SK-N-SH (cell line): ENCODE results near the gene DIAPH2. TPM values are rescaled to one million over a fixed set of nuclear protein-coding genes. Genes with fewer than 3 reads are reported as not detected.

ENCODE experiments used
- CTCF ChIA-PET: fragments of 300-600, 350-600 bp; formaldehyde crosslinking; extraction: SDS; loops from one replicate; lab custom pipeline; 2021; lab: Yijun Ruan, JAX
- POLR2A ChIA-PET: fragments of 350-600 bp; sonication (Branson Sonifier 250); formaldehyde crosslinking; extraction: SDS; loops from one replicate; lab custom pipeline; 2020; ENCODE audit warnings: antibody characterized with exemption, inconsistent platforms; lab: Yijun Ruan, JAX
- DNase-seq: peaks from one replicate; pipeline ENCODE4 v3.0.0; 2012
- H2AFZ ChIP-seq: fragments of 200-600 bp; sonication (generic); 2 replicates; pipeline ENCODE4 v1.8.1; 2016; ENCODE audit warnings: antibody characterized with exemption, mild to moderate bottlenecking, low read depth
- H3F3A ChIP-seq: fragments of 200-600 bp; sonication (generic); replicated peaks from 2 replicates; pipeline ENCODE3; 2016; ENCODE audit warnings: antibody characterized with exemption, mild to moderate bottlenecking; ENCODE audit not compliant: insufficient read depth
- H3K27ac ChIP-seq, 2 experiments: fragments of 200-500 bp in 1 of 2; fragments of 200-600 bp in 1 of 2; sonication (Bioruptor generic) in 1 of 2; sonication (generic), shearing (Covaris generic) in 1 of 2; 2 replicates each; pipeline versions ENCODE4 v1.5.1 to v1.6.1; 2014 to 2016; ENCODE audit warnings: low read depth in 2 of 2, inconsistent platforms in 1 of 2, low read length in 1 of 2, mild to moderate bottlenecking in 1 of 2, mixed read lengths in 1 of 2
- H3K27me3 ChIP-seq: fragments of 200-600 bp; sonication (generic), shearing (Covaris generic); 2 replicates; pipeline ENCODE4 v1.6.1; 2016; ENCODE audit warnings: mixed run types; ENCODE audit not compliant: insufficient read depth
- H3K36me3 ChIP-seq, 2 experiments: fragments of 200-500 bp in 1 of 2; fragments of 200-600 bp in 1 of 2; sonication (Bioruptor generic) in 1 of 2; sonication (generic) in 1 of 2; replicated peaks in 1 of 2; 2 replicates each; pipeline versions ENCODE3 to v1.5.1; 2014 to 2016; ENCODE audit warnings: low read length in 1 of 2, mild to moderate bottlenecking in 1 of 2; ENCODE audit not compliant: insufficient read depth in 2 of 2, control insufficient read depth in 1 of 2
- H3K4me1 ChIP-seq, 2 experiments: fragments of 200-500 bp in 1 of 2; fragments of 200-600 bp in 1 of 2; sonication (Bioruptor generic) in 1 of 2; sonication (generic), shearing (Covaris generic) in 1 of 2; 2 replicates each; pipeline versions ENCODE4 v1.5.1 to v1.6.1; 2014 to 2016; ENCODE audit warnings: low read depth in 1 of 2, low read length in 1 of 2, mixed run types in 1 of 2; ENCODE audit not compliant: insufficient read depth in 2 of 2, control insufficient read depth in 1 of 2
- H3K4me2 ChIP-seq: fragments of 200-600 bp; sonication (generic), shearing (Covaris generic); 2 replicates; pipeline ENCODE4 v1.6.1; 2017; ENCODE audit warnings: mixed run types
- H3K4me3 ChIP-seq, 2 experiments: fragments of 200-500 bp in 1 of 2; fragments of 200-600 bp in 1 of 2; sonication (Bioruptor generic) in 1 of 2; sonication (generic), shearing (Covaris generic) in 1 of 2; 2 replicates each; pipeline versions ENCODE4 v1.5.1 to v1.8.1; 2014 to 2016; ENCODE audit warnings: low read depth in 2 of 2, inconsistent platforms in 1 of 2, low read length in 1 of 2, mild to moderate bottlenecking in 1 of 2, mixed read lengths in 1 of 2, moderate library complexity in 1 of 2
- H3K79me2 ChIP-seq: fragments of 200-600 bp; sonication (generic); 2 replicates; pipeline ENCODE4 v1.8.1; 2017; ENCODE audit warnings: mild to moderate bottlenecking; ENCODE audit not compliant: insufficient read depth
- H3K9ac ChIP-seq: fragments of 200-600 bp; sonication (generic); 2 replicates; pipeline ENCODE4 v1.6.1; 2017; ENCODE audit warnings: mixed run types
- H3K9me2 ChIP-seq: fragments of 200-600 bp; sonication (generic); 2 replicates; pipeline ENCODE4 v1.6.1; 2017; ENCODE audit warnings: mixed run types
- H3K9me3 ChIP-seq: fragments of 200-600 bp; sonication (generic); 2 replicates; pipeline ENCODE4 v1.6.1; 2017; ENCODE audit warnings: mixed run types, mild to moderate bottlenecking, moderate library complexity
- H4K20me1 ChIP-seq: fragments of 200-600 bp; sonication (generic); 2 replicates; pipeline ENCODE4 v1.6.1; 2017; ENCODE audit warnings: mild to moderate bottlenecking, mixed run types; ENCODE audit not compliant: insufficient read depth
- FOSL2 ChIP-seq: IDR thresholded peaks from 2 replicates; pipeline ENCODE4 v1.4.0; 2012; ENCODE audit warnings: low read depth, mild to moderate bottlenecking, moderate library complexity, borderline replicate concordance
- FOXJ3 ChIP-seq: sonication (generic); formaldehyde crosslinking; IDR thresholded peaks from 2 replicates; pipeline ENCODE4 v1.5.1; 2020; ENCODE audit warnings: mild to moderate bottlenecking, missing genetic modification reagents
- GABPA ChIP-seq: IDR thresholded peaks from 2 replicates; pipeline ENCODE4 v1.4.0; 2012; ENCODE audit warnings: low read depth, mild to moderate bottlenecking
- GATA2 ChIP-seq: sonication (generic); formaldehyde crosslinking; IDR thresholded peaks from 2 replicates; pipeline ENCODE4 v1.5.0; 2020; ENCODE audit warnings: mild to moderate bottlenecking, missing genetic modification reagents
- MEF2A ChIP-seq: IDR thresholded peaks from 2 replicates; pipeline ENCODE4 v1.4.0; 2012; ENCODE audit warnings: low read depth, borderline replicate concordance
- MXI1 ChIP-seq: IDR thresholded peaks from 2 replicates; pipeline ENCODE4 v1.6.1; 2012; ENCODE audit warnings: mild to moderate bottlenecking, low read depth, low read length, improper control_type of control experiment
- RAD21 ChIP-seq: IDR thresholded peaks from 2 replicates; pipeline ENCODE4 v1.6.1; 2012; ENCODE audit warnings: mild to moderate bottlenecking, low read length
- RCOR1 ChIP-seq: fragments of 150-350 bp; IDR thresholded peaks from 2 replicates; pipeline ENCODE4 v1.6.1; 2017; ENCODE audit warnings: antibody characterized with exemption, low read length
- REST ChIP-seq: IDR thresholded peaks from 2 replicates; pipeline ENCODE4 v1.6.1; 2012; ENCODE audit warnings: mild to moderate bottlenecking, low read depth, low read length, moderate library complexity
- SIN3A ChIP-seq: IDR thresholded peaks from 2 replicates; pipeline ENCODE4 v1.6.1; 2012; ENCODE audit warnings: low read depth, mild to moderate bottlenecking, low read length, moderate library complexity, borderline replicate concordance
- SMC3 ChIP-seq: IDR thresholded peaks from 2 replicates; pipeline ENCODE4 v1.6.1; 2012; ENCODE audit warnings: low read depth, low read length, improper control_type of control experiment
- TAF1 ChIP-seq: IDR thresholded peaks from 2 replicates; pipeline ENCODE4 v1.6.1; 2012; ENCODE audit warnings: low read depth, mild to moderate bottlenecking, low read length, moderate library complexity, borderline replicate concordance
- TCF12 ChIP-seq: IDR thresholded peaks from 2 replicates; pipeline ENCODE4 v1.4.0; 2012
- WGBS: methylation state at CpG from one replicate; pipeline ENCODE4 v1.1.6; 2017; ENCODE audit warnings: low lambda C conversion rate; 5-methylcytosine and 5-hydroxymethylcytosine counted together
- polyA plus RNA-seq, 3 experiments: library from polyadenylated mRNA; depleted of rRNA; stranded (reverse); fragments of >200 nt; gene quantifications; 2 replicates each; pipeline ENCODE4 v1.2.3, GENCODE V29; 2012

The DIAPH2 gene
- polyA plus RNA-seq, 1 of the 3 experiments (the other 2 are of a cell fraction), result 1.1 TPM

- Histone ChIP-seq H3K9me3 (no peaks in the 10 kb centered on the region), H3K4me1 (no peaks in the 10 kb centered on the region), H3K9ac (no peak overlapping the region), H3K79me2 (no peaks in the 10 kb centered on the region), H3F3A (peaks cover 4% of the 10 kb centered on the region), H3K4me2 (no peak overlapping the region), H3K9me2 (no peaks in the 10 kb centered on the region), H3K4me3 (no peak overlapping the region), H3K27ac (no peak overlapping the region), H3K36me3 (no peaks in the 10 kb centered on the region), H4K20me1 (no peaks in the 10 kb centered on the region), H3K27me3 (no peaks in the 10 kb centered on the region), H2AFZ (no peak overlapping the region)
- ChIA-PET CTCF (no interaction called here), POLR2A (no interaction called here)
- DNase-seq, result no peak
- no peak for TF ChIP-seq GABPA
- TF ChIP-seq REST, result no peak
- no peak for TF ChIP-seq FOSL2
- TF ChIP-seq SIN3A, result no peak
- TF ChIP-seq MXI1, result no peak
- 46% methylated on average over 2 of the region's 2 CpGs for WGBS
Observed at GRCh38 chrX:96918864-96919263, 234.2 kb downstream of the DIAPH2 start.

GRCh38 chrX:96919672-96920071 lies 235.0 kb downstream of the DIAPH2 start:
- no peaks in the 10 kb centered on the region for H3K36me3 ChIP-seq
- peaks cover 4% of the 10 kb centered on the region for H3F3A ChIP-seq
- no peaks in the 10 kb centered on the region for H3K9me3 ChIP-seq
- WGBS, result 54% methylated on average over 4 of the region's 4 CpGs
- CTCF ChIA-PET, result no interaction called here
- no peak overlapping the region for H3K4me3 ChIP-seq
- no peak overlapping the region for H3K4me2 ChIP-seq
- POLR2A ChIA-PET, result no interaction called here
- no peaks in the 10 kb centered on the region for H3K4me1 ChIP-seq
- H3K9me2 ChIP-seq, result no peaks in the 10 kb centered on the region
- no peaks in the 10 kb centered on the region for H4K20me1 ChIP-seq
- DNase-seq, result no peak
- H3K79me2 ChIP-seq, result no peaks in the 10 kb centered on the region
- H3K27me3 ChIP-seq, result no peaks in the 10 kb centered on the region
- H3K27ac ChIP-seq, result no peak overlapping the region
- no peak overlapping the region for H3K9ac ChIP-seq
- H2AFZ ChIP-seq, result no peak overlapping the region
- no peak for TF ChIP-seq MEF2A

GRCh38 chrX:96924581-96924980 lies 239.9 kb downstream of the DIAPH2 start:
- no peak overlapping the region for H3K9ac ChIP-seq
- H3K27ac ChIP-seq, result no peak overlapping the region
- H3K4me2 ChIP-seq, result no peak overlapping the region
- H3K9me3 ChIP-seq, result no peaks in the 10 kb centered on the region
- CTCF ChIA-PET, result no interaction called here
- no peaks in the 10 kb centered on the region for H4K20me1 ChIP-seq
- 56% methylated on average over 3 of the region's 3 CpGs for WGBS
- H3K36me3 ChIP-seq, result no peaks in the 10 kb centered on the region
- H3K27me3 ChIP-seq, result no peaks in the 10 kb centered on the region
- no peaks in the 10 kb centered on the region for H3K9me2 ChIP-seq
- H2AFZ ChIP-seq, result no peak overlapping the region
- POLR2A ChIA-PET, result no interaction called here
- no peak for DNase-seq
- no peak for TF ChIP-seq RAD21
- no peak for TF ChIP-seq TAF1
- TF ChIP-seq GABPA, result no peak
- TF ChIP-seq GATA2 (CRISPR knock-in tag), result no peak
- no peak for TF ChIP-seq RCOR1
- TF ChIP-seq SMC3, result no peak
- no peak for TF ChIP-seq MXI1
- TF ChIP-seq TCF12, result no peak
- no peak for TF ChIP-seq FOXJ3 (CRISPR knock-in tag)
- no peaks in the 10 kb centered on the region for H3F3A ChIP-seq
- H3K79me2 ChIP-seq, result no peaks in the 10 kb centered on the region
- H3K4me3 ChIP-seq, result no peak overlapping the region
- H3K4me1 ChIP-seq, result no peaks in the 10 kb centered on the region
